ENCODE data around the gene CAVIN1. TPM values are rescaled to one million over a fixed set of nuclear protein-coding genes. Genes with fewer than 3 reads are reported as not detected.
A peak's percentile ranks its signal among the peaks of the same experiment; 100 is the strongest.

The CAVIN1 gene
- total and polyA plus RNA-seq, 8 donors = 11.5 to 42.6 (median 24.2) TPM

GRCh38 chr17:42459801-42460281 is 36.8 kb upstream of the CAVIN1 start:
- no peak for DNase-seq
- Histone ChIP-seq H3K27ac (peak overlapping the region in 3 of 4 donors; percentile 1 to 92 (median 84)), H3K27me3 (no peaks in the 10 kb centered on the region), H3K36me3 (no peaks in the 10 kb centered on the region), H3K4me1 (peaks cover 14 to 18% (median 17%) of the 10 kb centered on the region in 3 donors), H3K4me3 (peak overlapping the region in 3 of 4 donors; percentile 30 to 56 (median 52)), H3K9me3 (no peaks in the 10 kb centered on the region)
- TF ChIP-seq CTCF (IDR thresholded peaks at IDR 0.05) = no peak
- no peak for FAIRE-seq
- intact Hi-C loops (cut with DNase I) = no loop called here
- WGBS, 2 donors = 5 to 9% methylated on average over 6 of the region's 6 CpGs
- ATAC-seq = peak; percentile 17 to 47 (median 30)

GRCh38 chr17:42459256-42459800 is 36.3 kb upstream of the CAVIN1 start:
- H3K4me1 ChIP-seq = peaks cover 14 to 18% (median 17%) of the 10 kb centered on the region in 3 donors

GRCh38 chr17:42458497-42459255 is 35.6 kb upstream of the CAVIN1 start, which contains the start of gene ATP6V0A1:
ATP6V0A1 (plus strand) TSS chr17:42458878; CDS start chr17:42460895, 2,017 bp downstream.
- WGBS, 2 donors = 0% methylated on average over 39 to 45 of the region's 45 CpGs
- TF ChIP-seq CTCF (IDR thresholded peaks at IDR 0.05) = no peak
- no peaks in the 10 kb centered on the region for H3K27me3 ChIP-seq
- H3K9me3 ChIP-seq = no peaks in the 10 kb centered on the region
- peak within 1 kb of the TSS; percentile 42 to 92 (median 77) for H3K27ac ChIP-seq
- intact Hi-C loops (cut with DNase I) = no loop called here
- FAIRE-seq = no peak
- H3K4me1 ChIP-seq = peaks cover 14 to 18% (median 17%) of the 10 kb centered on the region in 3 donors
- H3K36me3 ChIP-seq = no peaks in the 10 kb centered on the region
- DNase-seq = peak; percentile 91 to 99 (median 93)
- H3K4me3 ChIP-seq = peak within 1 kb of the TSS; percentile 30 to 56 (median 52)
- peak; percentile 94 to 99 (median 98) for ATAC-seq

More at GRCh38 chr17:42459256-42459800, 36.3 kb upstream of the CAVIN1 start:
- peak overlapping the region; percentile 42 to 92 (median 77) for H3K27ac ChIP-seq
- no peak for TF ChIP-seq CTCF (IDR thresholded peaks at IDR 0.05)
- no peak for FAIRE-seq
- DNase-seq = peak in 4 of 6 donors; percentile 19 to 63 (median 38)
- H3K4me3 ChIP-seq = peak overlapping the region; percentile 30 to 56 (median 52)
- ATAC-seq = peak; percentile 30 to 65 (median 60)
- H3K9me3 ChIP-seq = no peaks in the 10 kb centered on the region
- WGBS, 2 donors = 2 to 3% methylated on average over 11 of the region's 11 CpGs
- intact Hi-C loops (cut with DNase I) = no loop called here
- H3K27me3 ChIP-seq = no peaks in the 10 kb centered on the region
- H3K36me3 ChIP-seq = no peaks in the 10 kb centered on the region

GRCh38 chr17:42457107-42457792 is 34.2 kb upstream of the CAVIN1 start:
- Histone ChIP-seq H3K4me3 (no peak overlapping the region), H3K36me3 (no peaks in the 10 kb centered on the region), H3K27ac (peak overlapping the region in 3 of 4 donors; percentile 13 to 92 (median 84)), H3K27me3 (no peaks in the 10 kb centered on the region), H3K4me1 (peaks cover 14 to 18% (median 17%) of the 10 kb centered on the region in 3 donors), H3K9me3 (no peaks in the 10 kb centered on the region)
- TF ChIP-seq CTCF (IDR thresholded peaks at IDR 0.05) = no peak
- FAIRE-seq = no peak
- 16 to 20% methylated on average over 6 of the region's 6 CpGs for WGBS, 2 donors
- DNase-seq = no peak
- ATAC-seq = peak in 1 of 4 donors; percentile 1
- intact Hi-C loops (cut with DNase I) = no loop called here
